ENCODE data around the gene RTN4. TPM values are rescaled to one million over a fixed set of nuclear protein-coding genes. Genes with fewer than 3 reads are reported as not detected.
"Not testable (repeated sequence)": the region's sequence is repeated elsewhere in the genome, so short reads cannot be mapped to it uniquely, and the experiment has no call there.

The RTN4 gene
- total RNA-seq, 1 experiment from 2014 or later = 394 TPM

- CTCF ChIA-PET = no interaction called here
- Mint-ChIP-seq H3K4me3 (ENCODE audit: low read depth, unreplicated experiment) (no peak overlapping the region), H3K27ac (ENCODE audit: unreplicated experiment) (no peak overlapping the region), H3K27me3 (ENCODE audit: unreplicated experiment) (no peaks in the 10 kb centered on the region), H3K4me1 (ENCODE audit: low read depth, unreplicated experiment) (no peaks in the 10 kb centered on the region), H3K9me3 (ENCODE audit: low read depth, unreplicated experiment) (peaks cover 6% of the 10 kb centered on the region), H3K36me3 (ENCODE audit: insufficient read depth, unreplicated experiment) (no peaks in the 10 kb centered on the region)
- intact Hi-C loops (cut with micrococcal nuclease; ENCODE audit: unreplicated experiment) = no loop called here
- no TSS peak for BruUV-seq (replicated peaks)
- TF ChIP-seq CTCF (IDR thresholded peaks at IDR 0.05; ENCODE audit: unreplicated experiment) = no peak
- no peak for DNase-seq
These were observed 28.7 kb upstream of the RTN4 start for GRCh38 chr2:55078956-55079355.

- Mint-ChIP-seq H3K27me3 (ENCODE audit: unreplicated experiment) (no peaks in the 10 kb centered on the region), H3K36me3 (ENCODE audit: insufficient read depth, unreplicated experiment) (no peaks in the 10 kb centered on the region), H3K4me1 (ENCODE audit: low read depth, unreplicated experiment) (no peaks in the 10 kb centered on the region), H3K9me3 (ENCODE audit: low read depth, unreplicated experiment) (peaks cover 6% of the 10 kb centered on the region), H3K4me3 (ENCODE audit: low read depth, unreplicated experiment) (no peak overlapping the region), H3K27ac (ENCODE audit: unreplicated experiment) (no peak overlapping the region)
- BruUV-seq (replicated peaks) = no TSS peak
- intact Hi-C loops (cut with micrococcal nuclease; ENCODE audit: unreplicated experiment) = no loop called here
- TF ChIP-seq CTCF (IDR thresholded peaks at IDR 0.05; ENCODE audit: unreplicated experiment) = no peak
- CTCF ChIA-PET = interaction anchor here (0.7 kb wide), 1 partner anchor 67 kb away, joined by 10 read pairs; no protein-coding TSS in a partner anchor
- no peak for DNase-seq
These were observed 26.5 kb upstream of the RTN4 start for GRCh38 chr2:55076721-55077120.

- H3K4me3 Mint-ChIP-seq (ENCODE audit: low read depth, unreplicated experiment); H3K27me3 Mint-ChIP-seq (ENCODE audit: unreplicated experiment); H3K9me3 Mint-ChIP-seq (ENCODE audit: low read depth, unreplicated experiment); H3K36me3 Mint-ChIP-seq (ENCODE audit: insufficient read depth, unreplicated experiment); DNase-seq; BruUV-seq (replicated peaks); intact Hi-C loops (cut with micrococcal nuclease; ENCODE audit: unreplicated experiment); H3K4me1 Mint-ChIP-seq (ENCODE audit: low read depth, unreplicated experiment); H3K27ac Mint-ChIP-seq (ENCODE audit: unreplicated experiment): not testable (repeated sequence)
- CTCF ChIA-PET = interaction anchor here (0.7 kb wide), 1 partner anchor 66 kb away, joined by 10 read pairs; no protein-coding TSS in a partner anchor
These were observed 25.8 kb upstream of the RTN4 start for GRCh38 chr2:55076019-55076418.

GRCh38 chr2:55073000-55073983 is 23.0 kb upstream of the RTN4 start:
- Mint-ChIP-seq H3K36me3 (ENCODE audit: insufficient read depth, unreplicated experiment) (no peaks in the 10 kb centered on the region), H3K27me3 (ENCODE audit: unreplicated experiment) (no peaks in the 10 kb centered on the region), H3K9me3 (ENCODE audit: low read depth, unreplicated experiment) (no peaks in the 10 kb centered on the region), H3K4me3 (ENCODE audit: low read depth, unreplicated experiment) (no peak overlapping the region), H3K4me1 (ENCODE audit: low read depth, unreplicated experiment) (peaks cover 8% of the 10 kb centered on the region), H3K27ac (ENCODE audit: unreplicated experiment) (no peak overlapping the region)
- BruUV-seq (replicated peaks) = no TSS peak
- CTCF ChIA-PET = no interaction called here
- TF ChIP-seq CTCF (IDR thresholded peaks at IDR 0.05; ENCODE audit: unreplicated experiment) = no peak
- intact Hi-C loops (cut with micrococcal nuclease; ENCODE audit: unreplicated experiment) = no loop called here
- DNase-seq = no peak
